Testis (tissue), 3 donors: ENCODE data around the gene TM9SF3. TPM values are rescaled to one million over a fixed set of nuclear protein-coding genes. Genes with fewer than 3 reads are reported as not detected.

Experiments used
- DNase-seq: peaks from one replicate; pipeline ENCODE4 v3.0.0-alpha.2; 2019
- H3K27ac ChIP-seq, 2 donors: fragments of 200-600 bp; sonication (generic); one replicate each; pipeline ENCODE4 v1.5.1; 2019
- H3K27me3 ChIP-seq: fragments of 200-600 bp; sonication (generic); one replicate; pipeline ENCODE4 v1.5.1; 2019
- H3K36me3 ChIP-seq: fragments of 200-600 bp; sonication (generic); one replicate; pipeline ENCODE4 v1.5.1; 2017; ENCODE audit warnings: low read depth; ENCODE audit errors: missing control alignments
- H3K4me1 ChIP-seq: fragments of 200-600 bp; sonication (generic); one replicate; pipeline ENCODE4 v1.5.1; 2019
- H3K4me3 ChIP-seq, 2 donors: fragments of 200-600 bp; sonication (generic); one replicate each; pipeline ENCODE4 v1.5.1; 2017 to 2019
- H3K9me3 ChIP-seq: fragments of 200-600 bp; sonication (generic); one replicate; pipeline ENCODE4 v1.5.1; 2017
- POLR2A ChIP-seq: fragments of 450-650 bp; IDR thresholded peaks from one replicate; pipeline ENCODE4 v1.6.1; 2017; ENCODE audit warnings: antibody characterized with exemption, mild to moderate bottlenecking, moderate library complexity
- WGBS, 2 donors: methylation state at CpG; one replicate each; pipeline ENCODE4 v1.1.5; 2018; 5-methylcytosine and 5-hydroxymethylcytosine counted together
- intact Hi-C: fragments of 100-400 bp; cut with DNase I; formaldehyde crosslinking; loops from one replicate; pipeline ENCODE4 v1.15.1; 2023; ENCODE audit warnings: low total_unique reads
- polyA plus RNA-seq: library from polyadenylated mRNA; stranded (reverse); fragments of 350-450 nt; fragmentation: Illumina TruSeq; extraction: RNeasy Lipid Tissue Mini Kit (QIAGEN cat#74804); gene quantifications from one replicate; pipeline ENCODE4 v1.2.3, GENCODE V29; 2014; ENCODE audit warnings: low read depth, low replicate concordance; ENCODE audit not compliant: insufficient read depth
- total RNA-seq, 2 donors: library from RNA; depleted of rRNA; stranded (reverse); fragments of >200 nt; gene quantifications; one replicate each; pipeline ENCODE4 v1.2.3, GENCODE V29; 2016
- TF ChIP-seq, protein P1 (sequence below), 3 experiments: fragments of 450-650 bp in 2 of 3; fragments of 200-600 bp in 1 of 3; sonication (generic) in 1 of 3; IDR thresholded peaks; one replicate each; pipeline ENCODE4 v1.5.1; 2016 to 2019; ENCODE audit warnings: antibody characterized with exemption in 3 of 3, mild to moderate bottlenecking in 2 of 3, moderate library complexity in 1 of 3

TM9SF3 gene
- total and polyA plus RNA-seq, 3 donors from 2014 or later = 67.8 to 69.8 (median 69.3) TPM

DNA sequence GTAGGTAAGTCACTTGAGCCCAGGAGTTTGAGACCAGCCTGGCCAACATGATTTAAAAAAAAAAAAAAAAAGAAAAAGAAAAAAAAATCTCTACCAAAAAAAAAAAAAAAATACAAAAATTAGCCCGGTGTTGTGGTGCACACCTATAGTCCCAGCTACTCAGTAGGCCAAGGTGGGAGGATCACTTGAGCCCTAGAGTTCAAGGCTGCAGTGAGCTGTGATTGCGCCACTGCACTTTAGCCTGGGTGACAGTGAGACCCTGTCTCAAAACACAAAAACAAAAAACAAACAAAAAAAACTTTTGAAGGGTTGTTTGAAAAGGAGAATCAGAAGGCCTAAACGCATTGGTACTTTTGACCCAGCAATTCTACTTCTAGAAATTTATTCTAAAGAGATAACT lies 86.8 kb downstream of the TM9SF3 start:
- intact Hi-C loops = no loop called here
- 93 to 97% methylated on average over 3 of the region's 3 CpGs for WGBS, 2 donors
- Histone ChIP-seq H3K9me3 (no peaks in the 10 kb centered on the region), H3K27me3 (no peaks in the 10 kb centered on the region), H3K27ac (no peak overlapping the region), H3K36me3 (no peaks in the 10 kb centered on the region), H3K4me1 (no peaks in the 10 kb centered on the region), H3K4me3 (no peak overlapping the region)
- TF ChIP-seq POLR2A = no peak
- TF ChIP-seq, protein P1, sequence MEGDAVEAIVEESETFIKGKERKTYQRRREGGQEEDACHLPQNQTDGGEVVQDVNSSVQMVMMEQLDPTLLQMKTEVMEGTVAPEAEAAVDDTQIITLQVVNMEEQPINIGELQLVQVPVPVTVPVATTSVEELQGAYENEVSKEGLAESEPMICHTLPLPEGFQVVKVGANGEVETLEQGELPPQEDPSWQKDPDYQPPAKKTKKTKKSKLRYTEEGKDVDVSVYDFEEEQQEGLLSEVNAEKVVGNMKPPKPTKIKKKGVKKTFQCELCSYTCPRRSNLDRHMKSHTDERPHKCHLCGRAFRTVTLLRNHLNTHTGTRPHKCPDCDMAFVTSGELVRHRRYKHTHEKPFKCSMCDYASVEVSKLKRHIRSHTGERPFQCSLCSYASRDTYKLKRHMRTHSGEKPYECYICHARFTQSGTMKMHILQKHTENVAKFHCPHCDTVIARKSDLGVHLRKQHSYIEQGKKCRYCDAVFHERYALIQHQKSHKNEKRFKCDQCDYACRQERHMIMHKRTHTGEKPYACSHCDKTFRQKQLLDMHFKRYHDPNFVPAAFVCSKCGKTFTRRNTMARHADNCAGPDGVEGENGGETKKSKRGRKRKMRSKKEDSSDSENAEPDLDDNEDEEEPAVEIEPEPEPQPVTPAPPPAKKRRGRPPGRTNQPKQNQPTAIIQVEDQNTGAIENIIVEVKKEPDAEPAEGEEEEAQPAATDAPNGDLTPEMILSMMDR (IDR thresholded peaks at IDR 0.05) = no peak
- no peak for DNase-seq

DNA sequence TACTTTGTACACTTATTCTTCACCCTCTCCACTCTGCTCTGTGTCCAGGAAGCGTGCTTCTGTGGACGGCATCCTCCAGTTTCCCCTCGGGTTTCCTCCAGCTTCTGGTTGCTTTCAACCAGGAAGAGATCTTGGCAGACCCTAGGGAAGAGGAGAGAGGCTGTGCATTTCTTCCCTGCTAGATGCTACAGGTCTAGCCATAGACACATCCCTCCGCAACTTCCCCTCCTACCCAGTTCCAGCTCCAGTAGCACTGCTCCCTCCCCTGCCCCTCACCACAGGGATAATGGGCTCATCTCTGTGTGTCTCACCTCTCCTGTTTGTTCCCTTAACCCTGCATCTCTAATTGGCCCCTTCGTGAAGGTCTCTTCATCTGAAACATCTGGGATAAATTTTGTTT lies 89.4 kb downstream of the TM9SF3 start:
- Histone ChIP-seq H3K4me3 (no peak overlapping the region), H3K36me3 (no peaks in the 10 kb centered on the region), H3K27me3 (no peaks in the 10 kb centered on the region), H3K9me3 (no peaks in the 10 kb centered on the region), H3K27ac (no peak overlapping the region), H3K4me1 (no peaks in the 10 kb centered on the region)
- no peak for DNase-seq
- TF ChIP-seq POLR2A = no peak
- TF ChIP-seq, protein P1 (IDR thresholded peaks at IDR 0.05) = no peak
- intact Hi-C loops = no loop called here
- WGBS, 2 donors = 66 to 76% methylated on average over 5 of the region's 5 CpGs

DNA sequence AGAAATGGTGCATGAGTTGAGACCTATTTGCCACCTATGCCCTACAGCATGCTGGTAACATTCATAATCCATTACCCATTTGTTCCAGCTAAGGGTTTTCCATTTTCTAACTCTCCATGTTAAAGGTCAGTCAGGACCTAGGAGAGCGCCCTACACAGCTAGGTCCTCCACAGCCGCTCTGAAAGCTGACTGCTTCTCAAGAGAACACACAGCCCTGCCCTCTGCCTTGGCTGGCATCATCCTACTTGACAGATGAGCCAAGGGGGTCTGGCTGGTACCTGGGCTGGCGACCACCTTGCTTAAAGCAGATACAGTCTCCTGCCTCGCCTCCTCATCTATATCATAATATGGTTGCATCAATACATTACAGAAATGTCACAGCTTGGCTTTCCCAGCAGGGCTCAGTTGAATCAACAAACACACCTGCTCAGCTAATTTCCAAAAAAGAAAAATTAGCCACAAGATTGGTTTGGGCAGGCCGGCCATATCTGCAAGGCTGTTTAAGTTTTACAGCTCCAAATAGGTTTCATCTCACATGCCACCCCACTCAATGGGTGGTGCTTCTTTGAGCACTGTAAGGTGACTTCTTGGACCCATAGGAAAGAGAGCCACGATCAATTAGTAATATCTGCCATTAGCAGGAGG lies 90.4 kb downstream of the TM9SF3 start:
- H3K27ac ChIP-seq = no peak overlapping the region
- intact Hi-C loops = no loop called here
- no peaks in the 10 kb centered on the region for H3K36me3 ChIP-seq
- TF ChIP-seq, protein P1 (IDR thresholded peaks at IDR 0.05) = no peak
- TF ChIP-seq POLR2A = no peak
- H3K27me3 ChIP-seq = no peaks in the 10 kb centered on the region
- peak; percentile 18 for DNase-seq
- WGBS, 2 donors = 73 to 74% methylated on average over 5 to 6 of the region's 6 CpGs
- H3K4me1 ChIP-seq = no peaks in the 10 kb centered on the region
- H3K4me3 ChIP-seq = no peak overlapping the region
- H3K9me3 ChIP-seq = no peaks in the 10 kb centered on the region

DNA sequence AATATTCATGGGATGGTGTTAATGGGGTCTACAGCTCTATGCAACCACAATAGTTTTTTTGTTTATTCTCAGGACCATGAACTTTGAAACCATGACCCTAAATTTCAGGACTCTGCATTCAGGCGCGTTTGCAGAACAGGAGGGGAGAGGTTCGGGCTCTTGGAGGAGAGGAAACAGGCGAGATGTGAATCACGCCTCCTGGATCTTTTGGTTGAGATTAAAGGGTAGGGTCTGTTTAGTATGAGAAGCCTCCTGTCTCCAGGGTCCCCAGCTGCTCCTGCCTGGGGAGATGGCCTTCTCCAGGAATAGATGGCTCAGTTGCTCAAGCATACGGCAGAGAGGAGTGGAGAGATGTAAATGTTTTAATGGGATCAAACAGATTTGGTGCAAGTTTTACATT lies 91.3 kb downstream of the TM9SF3 start:
- Histone ChIP-seq H3K27me3 (no peaks in the 10 kb centered on the region), H3K4me1 (no peaks in the 10 kb centered on the region), H3K9me3 (no peaks in the 10 kb centered on the region), H3K27ac (no peak overlapping the region), H3K4me3 (no peak overlapping the region), H3K36me3 (no peaks in the 10 kb centered on the region)
- DNase-seq = no peak
- TF ChIP-seq POLR2A = no peak
- WGBS, 2 donors = 87 to 93% methylated on average over 6 of the region's 6 CpGs
- intact Hi-C loops = no loop called here

DNA sequence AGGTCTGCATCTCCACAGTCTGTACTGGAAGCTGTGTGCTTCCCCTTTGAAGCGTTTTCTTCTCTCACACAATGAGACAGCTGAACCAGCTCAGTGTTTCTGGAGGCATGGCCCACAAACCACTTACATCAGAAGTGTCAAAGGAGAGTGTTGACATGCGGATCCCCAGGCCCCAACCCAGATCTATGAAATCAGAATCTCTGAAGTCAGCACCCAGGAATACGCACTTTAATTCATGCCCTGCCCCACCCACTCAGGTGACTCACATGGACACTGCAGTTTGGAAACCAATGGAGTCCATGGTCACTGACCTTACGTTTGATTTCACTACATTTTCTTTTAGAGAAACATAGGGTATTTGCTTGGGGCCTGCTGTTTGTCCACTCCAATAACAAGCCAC lies 92.1 kb downstream of the TM9SF3 start:
- H3K27ac ChIP-seq = no peak overlapping the region
- 92 to 96% methylated on average over 4 of the region's 4 CpGs for WGBS, 2 donors
- no peak for DNase-seq
- H3K4me3 ChIP-seq = no peak overlapping the region
- intact Hi-C loops = no loop called here
- H3K27me3 ChIP-seq = no peaks in the 10 kb centered on the region
- TF ChIP-seq, protein P1 (IDR thresholded peaks at IDR 0.05) = no peak
- no peak for TF ChIP-seq POLR2A
- no peaks in the 10 kb centered on the region for H3K9me3 ChIP-seq
- no peaks in the 10 kb centered on the region for H3K36me3 ChIP-seq
- H3K4me1 ChIP-seq = no peaks in the 10 kb centered on the region
